Measurements from ENCODE around the gene L3MBTL4. TPM values are rescaled to one million over a fixed set of nuclear protein-coding genes. Genes with fewer than 3 reads are reported as not detected.
A peak's percentile ranks its signal among the peaks of the same experiment; 100 is the strongest.
"Not testable (repeated sequence)": the region's sequence is repeated elsewhere in the genome, so short reads cannot be mapped to it uniquely, and the experiment has no call there.

The L3MBTL4 gene
- polyA plus RNA-seq, 3 donors from 2014 or later = 3.9 to 6.7 (median 4.1) TPM

DNA sequence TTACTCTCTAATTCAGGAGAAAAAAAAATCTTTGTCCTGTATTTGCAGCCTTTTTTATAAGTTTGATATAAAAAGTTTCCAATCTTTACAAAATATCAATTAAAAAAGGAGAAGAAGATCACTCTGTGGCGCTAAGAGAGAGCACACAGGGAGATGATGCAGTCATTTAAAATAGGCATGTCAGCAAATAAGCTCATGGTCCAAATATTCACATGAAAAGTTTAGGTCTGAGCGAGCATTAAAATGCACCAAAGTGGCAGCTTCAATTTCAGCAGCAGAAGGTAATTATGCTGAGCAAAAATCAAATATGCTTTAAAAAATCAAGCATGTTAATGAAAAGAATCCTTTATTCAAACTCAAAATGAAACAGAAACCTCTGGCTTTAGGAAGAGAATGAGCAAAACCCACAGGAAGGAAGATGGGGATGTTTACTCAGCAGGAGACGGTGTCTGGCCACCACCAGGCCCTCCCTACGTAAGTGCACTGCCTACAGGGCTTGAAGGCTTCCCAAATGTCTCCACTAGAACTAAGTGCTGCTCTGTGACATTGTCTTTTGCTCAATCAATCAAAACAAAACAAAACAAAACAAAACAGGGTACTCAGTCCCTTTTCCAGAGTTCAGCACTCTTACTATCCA is 120.4 kb downstream of the L3MBTL4 start:
- H3K27ac Mint-ChIP-seq = peak overlapping the region; percentile 65 to 93 (median 87)

DNA sequence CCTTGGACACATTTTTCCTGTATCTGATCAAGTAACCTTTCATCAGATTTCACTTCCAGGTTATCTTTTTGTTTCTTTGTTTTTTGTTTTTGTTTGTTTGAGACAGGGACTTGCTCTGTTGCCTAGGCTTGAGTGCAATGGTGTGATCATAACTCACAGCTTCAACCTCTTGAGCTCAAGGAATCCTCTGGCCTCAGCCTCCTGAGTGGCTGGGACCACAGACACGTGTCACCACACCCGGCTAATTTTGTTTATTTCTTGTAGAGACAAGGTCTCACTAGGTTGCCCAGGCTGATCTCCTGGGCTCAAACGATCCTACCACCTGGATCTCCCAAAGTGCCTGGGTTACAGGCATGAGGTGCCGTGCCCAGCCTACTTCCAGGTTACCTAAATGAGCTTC is 124.9 kb downstream of the L3MBTL4 start:
- peak overlapping the region in 5 of 6 donors; percentile 50 to 75 (median 68) for H3K27ac Mint-ChIP-seq
- peaks cover 0 to 4% (median 0%) of the 10 kb centered on the region in 3 donors for H3K27me3 Mint-ChIP-seq (ENCODE audit: low read depth in 3 of 3)
- peaks cover 0 to 16% (median 5%) of the 10 kb centered on the region in 3 donors for H3K36me3 Mint-ChIP-seq
- peak in 2 of 3 donors; percentile 7 to 9 for DNase-seq
- peak overlapping the region in 1 of 5 donors; percentile 44 for H3K4me3 Mint-ChIP-seq
- H3K4me1 Mint-ChIP-seq = peaks cover 27 to 39% of the 10 kb centered on the region in 2 donors
- no peaks in the 10 kb centered on the region for H3K9me3 Mint-ChIP-seq

More for the DNA sequence above, 120.4 kb downstream of the L3MBTL4 start:
- peak; percentile 46 to 62 (median 62) for DNase-seq
- Mint-ChIP-seq H3K4me1 (peaks cover 32 to 38% of the 10 kb centered on the region in 2 donors), H3K4me3 (peak overlapping the region; percentile 34 to 80 (median 57)), H3K9me3 (no peaks in the 10 kb centered on the region), H3K36me3 (peaks cover 0 to 33% (median 6%) of the 10 kb centered on the region in 3 donors), H3K27me3 (ENCODE audit: low read depth in 3 of 3) (peaks cover 0 to 2% (median 0%) of the 10 kb centered on the region in 3 donors)

DNA sequence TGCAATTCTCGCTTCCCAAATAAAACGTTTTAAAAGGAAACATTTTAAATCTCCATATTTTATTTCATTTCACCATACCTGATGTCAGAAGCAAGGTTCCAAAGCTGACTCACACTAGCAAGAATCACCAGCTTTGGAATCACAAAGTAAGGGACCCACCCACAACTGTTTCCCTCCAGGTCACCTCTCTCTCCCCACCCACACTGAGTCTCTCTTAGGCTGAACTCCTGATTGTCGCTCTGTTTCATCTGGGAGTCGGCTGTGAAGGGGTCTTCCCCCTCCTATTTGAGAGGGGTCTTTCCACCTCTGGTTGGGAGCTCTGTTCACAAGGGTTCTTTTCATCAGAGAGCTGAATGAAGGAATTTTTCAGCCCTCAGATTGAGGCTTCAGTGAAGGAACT is 128.1 kb downstream of the L3MBTL4 start:
- no peak for DNase-seq
- H3K4me1 Mint-ChIP-seq = peaks cover 7 to 14% of the 10 kb centered on the region in 2 donors
- H3K9me3 Mint-ChIP-seq = no peaks in the 10 kb centered on the region
- no peak overlapping the region for H3K4me3 Mint-ChIP-seq
- H3K27me3 Mint-ChIP-seq (ENCODE audit: low read depth in 3 of 3) = peaks cover 0 to 3% (median 0%) of the 10 kb centered on the region in 3 donors
- H3K36me3 Mint-ChIP-seq = peaks cover 11 to 30% (median 17%) of the 10 kb centered on the region in 3 donors
- H3K27ac Mint-ChIP-seq = no peak overlapping the region

DNA sequence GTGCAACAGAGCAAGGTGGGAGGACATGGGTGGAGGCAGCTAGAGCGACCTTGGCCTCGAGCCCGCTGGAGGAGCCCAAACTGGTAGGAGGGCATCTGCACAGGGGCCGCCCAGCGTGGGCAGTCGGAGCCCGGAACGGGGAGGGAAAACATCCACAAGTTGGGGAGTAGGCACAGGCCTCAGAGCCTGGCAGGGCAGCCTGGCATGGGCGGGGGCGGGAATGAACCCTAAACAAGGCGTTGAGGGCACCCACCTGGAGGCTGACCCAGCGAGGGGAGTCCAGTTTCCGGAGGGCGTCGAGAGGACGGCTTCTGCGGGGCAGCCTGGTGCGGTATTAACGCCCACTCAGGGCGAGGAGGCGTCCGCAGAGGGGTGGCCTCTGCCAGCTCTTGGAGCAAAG is 129.9 kb downstream of the L3MBTL4 start:
- Mint-ChIP-seq H3K27ac (no peak overlapping the region), H3K4me1 (peaks cover 4 to 9% of the 10 kb centered on the region in 2 donors), H3K9me3 (no peaks in the 10 kb centered on the region), H3K36me3 (peaks cover 11 to 23% (median 17%) of the 10 kb centered on the region in 3 donors), H3K4me3 (no peak overlapping the region), H3K27me3 (ENCODE audit: low read depth in 3 of 3) (peaks cover 0 to 3% (median 0%) of the 10 kb centered on the region in 3 donors)
- DNase-seq = no peak

DNA sequence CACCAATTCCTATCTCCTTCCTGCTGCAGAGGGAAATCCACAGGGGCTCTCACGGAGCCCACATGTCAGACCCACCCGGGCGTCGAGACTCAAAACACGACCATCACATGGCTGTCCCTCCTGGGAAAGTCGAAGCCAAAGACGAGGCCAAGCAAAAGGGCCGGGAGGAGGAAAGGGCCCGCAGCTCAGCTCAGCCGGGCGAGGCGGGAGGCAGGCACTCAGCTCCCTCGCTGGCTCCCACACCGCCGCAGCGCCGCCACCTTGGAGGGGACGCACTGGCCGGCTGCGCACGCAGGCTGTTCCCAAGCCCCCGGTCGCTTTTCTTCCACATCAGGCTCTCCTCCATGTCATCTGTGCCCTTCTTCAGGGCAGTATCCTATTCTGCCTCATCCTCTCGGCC is 130.4 kb downstream of the L3MBTL4 start:
- peaks cover 11 to 23% (median 17%) of the 10 kb centered on the region in 3 donors for H3K36me3 Mint-ChIP-seq
- peaks cover 0 to 4% of the 10 kb centered on the region in 2 donors for H3K4me1 Mint-ChIP-seq
- H3K9me3 Mint-ChIP-seq = no peaks in the 10 kb centered on the region
- H3K27ac Mint-ChIP-seq = peak overlapping the region in 1 of 6 donors; percentile 57
- H3K4me3 Mint-ChIP-seq = no peak overlapping the region
- DNase-seq = no peak
- peaks cover 0 to 3% (median 0%) of the 10 kb centered on the region in 3 donors for H3K27me3 Mint-ChIP-seq (ENCODE audit: low read depth in 3 of 3)

DNA sequence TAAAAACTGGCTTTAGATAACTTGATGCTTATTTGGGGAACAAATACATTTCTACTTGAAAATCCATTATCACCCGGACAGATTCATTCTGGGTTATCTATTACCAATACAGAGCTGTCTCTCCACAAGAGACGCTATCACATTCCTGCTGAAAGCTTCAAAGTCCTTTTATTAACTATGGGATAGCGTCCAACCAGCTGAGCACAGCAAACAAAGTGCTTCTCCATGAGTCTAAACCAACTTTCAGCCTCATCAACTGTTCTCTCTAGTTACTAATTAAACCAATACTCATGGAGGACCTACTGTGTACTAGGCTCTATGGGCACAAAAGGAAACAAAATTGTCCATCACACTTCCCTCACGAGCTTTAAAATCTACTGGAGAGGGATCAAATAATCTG is 132.8 kb downstream of the L3MBTL4 start:
- Mint-ChIP-seq H3K9me3 (no peaks in the 10 kb centered on the region), H3K27ac (no peak overlapping the region), H3K36me3 (peaks cover 11 to 30% (median 23%) of the 10 kb centered on the region in 3 donors), H3K4me1 (no peaks in the 10 kb centered on the region), H3K27me3 (ENCODE audit: low read depth in 3 of 3) (peaks cover 0 to 2% (median 0%) of the 10 kb centered on the region in 3 donors), H3K4me3 (no peak overlapping the region)
- DNase-seq = no peak

DNA sequence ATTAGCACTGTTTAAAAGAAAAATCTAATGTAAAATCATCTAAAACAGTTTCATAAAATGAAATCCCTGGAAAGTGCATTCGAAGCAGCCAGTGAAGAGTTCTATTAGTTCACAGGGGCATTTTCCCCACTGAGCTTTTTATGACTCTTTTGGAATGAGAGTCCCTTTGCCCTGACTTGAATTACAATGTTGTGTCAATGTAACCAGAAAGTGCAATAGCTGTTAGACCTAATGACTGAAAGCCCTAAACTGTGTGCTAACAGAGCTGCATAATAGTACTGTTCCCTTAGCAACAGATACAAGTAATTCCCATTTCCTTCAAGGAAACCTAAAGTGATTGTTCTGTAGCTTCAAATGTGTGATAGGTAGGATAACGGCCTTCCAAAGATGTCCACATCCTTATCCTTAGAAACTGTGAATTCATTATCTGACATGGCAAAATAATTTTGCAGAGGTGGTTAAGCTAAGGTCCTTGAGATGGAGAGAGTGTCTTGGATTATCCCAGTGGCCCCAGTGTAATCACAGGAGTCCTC is 134.4 kb downstream of the L3MBTL4 start:
- H3K27me3 Mint-ChIP-seq (ENCODE audit: low read depth in 3 of 3) = peaks cover 1 to 2% (median 1%) of the 10 kb centered on the region in 3 donors
- peaks cover 12 to 39% (median 28%) of the 10 kb centered on the region in 3 donors for H3K36me3 Mint-ChIP-seq
- H3K27ac Mint-ChIP-seq = peak overlapping the region in 1 of 6 donors; percentile 24
- H3K9me3 Mint-ChIP-seq = no peaks in the 10 kb centered on the region
- no peak overlapping the region for H3K4me3 Mint-ChIP-seq
- H3K4me1 Mint-ChIP-seq = no peaks in the 10 kb centered on the region
- no peak for DNase-seq

DNA sequence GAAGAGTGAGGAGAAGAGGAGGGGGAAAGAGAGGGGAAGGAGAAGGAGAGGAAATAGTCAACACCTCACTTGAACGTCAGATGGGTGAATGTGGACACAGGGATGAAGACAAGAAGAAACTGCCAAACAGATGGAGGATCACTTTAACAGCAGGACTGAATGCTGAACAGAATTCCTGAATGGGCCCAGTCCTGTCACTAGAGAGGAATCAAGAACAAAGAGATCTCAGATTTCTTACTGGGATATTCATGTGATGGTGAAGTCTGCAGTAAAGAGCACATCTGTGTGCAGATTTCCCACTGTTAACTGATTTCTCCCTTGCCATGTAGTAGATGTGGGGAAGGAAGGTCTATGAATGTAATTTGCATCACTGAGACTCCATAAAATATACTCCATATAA is 135.4 kb downstream of the L3MBTL4 start:
- Mint-ChIP-seq H3K4me3 (no peak overlapping the region), H3K9me3 (no peaks in the 10 kb centered on the region), H3K27ac (no peak overlapping the region), H3K36me3 (peaks cover 20 to 41% (median 32%) of the 10 kb centered on the region in 3 donors), H3K27me3 (ENCODE audit: low read depth in 3 of 3) (peaks cover 1 to 3% (median 2%) of the 10 kb centered on the region in 3 donors), H3K4me1 (no peaks in the 10 kb centered on the region)
- no peak for DNase-seq

DNA sequence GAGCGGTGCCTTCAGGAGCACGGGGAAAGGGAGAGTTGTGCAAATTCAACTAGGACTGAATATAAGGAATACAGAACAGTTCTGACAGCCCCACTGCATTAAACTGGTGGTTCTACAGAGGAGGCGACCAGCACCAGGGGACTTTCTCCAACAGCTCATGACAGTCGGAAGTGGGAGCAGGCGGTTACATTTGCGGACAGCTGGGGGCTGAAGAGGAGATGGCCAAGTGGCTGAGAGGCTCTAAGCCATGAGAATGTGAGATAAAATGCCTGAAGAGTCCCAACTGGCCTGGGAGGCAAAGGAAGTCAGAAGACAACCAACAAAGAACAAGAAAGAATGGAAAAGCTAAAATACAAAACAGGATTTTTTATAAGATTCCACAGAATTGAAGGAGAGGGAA is 141.3 kb downstream of the L3MBTL4 start:
- Mint-ChIP-seq H3K9me3 (no peaks in the 10 kb centered on the region), H3K27ac (no peak overlapping the region), H3K27me3 (ENCODE audit: low read depth in 3 of 3) (peaks cover 8 to 18% (median 9%) of the 10 kb centered on the region in 3 donors), H3K36me3 (peaks cover 13 to 26% (median 16%) of the 10 kb centered on the region in 3 donors), H3K4me1 (peaks cover 34 to 35% of the 10 kb centered on the region in 2 donors), H3K4me3 (no peak overlapping the region)
- DNase-seq = no peak

DNA sequence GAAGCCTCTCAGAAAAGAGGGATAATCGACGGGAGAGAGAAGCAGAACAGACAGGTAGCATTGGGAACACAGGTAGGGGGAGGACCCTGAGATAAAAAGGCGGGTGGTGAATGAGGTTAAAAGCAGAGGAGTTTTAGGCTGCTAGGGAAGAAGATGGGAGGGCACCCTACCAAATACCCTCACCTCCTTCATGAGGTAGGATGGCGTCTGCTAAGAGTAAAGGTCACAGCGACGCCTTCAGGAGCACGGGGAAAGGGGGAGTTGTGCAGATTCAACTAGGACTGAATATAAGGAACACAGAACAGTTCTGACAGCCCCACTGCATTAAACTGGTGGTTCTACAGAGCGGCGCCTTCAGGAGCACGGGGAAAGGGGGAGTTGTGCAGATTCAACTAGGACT is 142.6 kb downstream of the L3MBTL4 start:
- H3K27ac Mint-ChIP-seq = peak overlapping the region in 2 of 6 donors; percentile 91 to 92
- H3K9me3 Mint-ChIP-seq, DNase-seq: not testable (repeated sequence)
- peak overlapping the region; percentile 2 to 93 (median 72) for H3K4me3 Mint-ChIP-seq
- H3K27me3 Mint-ChIP-seq (ENCODE audit: low read depth in 3 of 3) = peaks cover 8 to 18% (median 9%) of the 10 kb centered on the region in 3 donors
- peaks cover 34 to 37% of the 10 kb centered on the region in 2 donors for H3K4me1 Mint-ChIP-seq
- peaks cover 13 to 26% (median 16%) of the 10 kb centered on the region in 3 donors for H3K36me3 Mint-ChIP-seq

DNA sequence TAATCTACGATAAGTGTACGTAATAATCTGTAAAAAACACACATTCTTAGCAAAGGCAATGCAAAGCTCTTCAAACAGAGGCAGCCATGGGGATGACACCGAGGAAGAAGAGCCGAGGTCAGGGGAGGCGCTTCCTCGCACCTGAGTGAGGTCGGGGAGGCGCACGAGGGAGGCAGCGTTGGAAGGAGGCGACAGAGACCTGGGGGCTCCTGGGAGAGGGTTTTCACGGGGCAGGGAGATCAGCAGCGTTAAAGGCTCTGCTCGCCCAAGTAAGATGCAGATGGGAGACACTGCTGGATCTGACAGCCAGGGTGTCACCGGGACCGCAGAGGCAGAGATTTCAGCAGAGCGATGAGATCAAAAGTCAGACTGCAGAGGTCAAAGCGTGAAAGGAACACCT is 143.1 kb downstream of the L3MBTL4 start:
- Mint-ChIP-seq H3K9me3 (no peaks in the 10 kb centered on the region), H3K36me3 (peaks cover 13 to 26% (median 16%) of the 10 kb centered on the region in 3 donors), H3K4me3 (peak overlapping the region; percentile 2 to 93 (median 72)), H3K27ac (peak overlapping the region in 2 of 6 donors; percentile 91 to 92), H3K4me1 (peaks cover 34 to 38% of the 10 kb centered on the region in 2 donors), H3K27me3 (ENCODE audit: low read depth in 3 of 3) (peaks cover 8 to 18% (median 9%) of the 10 kb centered on the region in 3 donors)
- no peak for DNase-seq

DNA sequence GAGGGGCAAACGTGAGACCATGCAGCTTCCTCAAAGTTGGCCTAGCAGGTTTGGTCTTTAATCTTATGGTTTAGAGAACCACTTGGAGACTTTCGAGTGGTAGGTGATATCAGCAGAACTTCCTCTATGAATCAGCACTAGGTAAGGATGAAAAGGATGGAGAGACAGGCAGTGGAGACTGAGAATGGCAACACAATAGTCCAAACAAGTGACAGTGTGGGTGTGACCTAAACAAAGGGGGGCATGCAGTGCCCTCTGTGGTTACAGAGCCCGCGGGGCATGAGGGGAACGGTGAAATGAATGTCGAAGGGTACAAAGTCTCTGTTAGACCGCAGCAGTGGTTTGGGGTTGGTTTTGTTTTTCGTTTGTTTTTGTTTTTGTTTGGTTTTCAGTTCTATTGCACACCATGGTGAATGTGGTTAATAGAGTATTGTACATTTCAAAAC is 143.9 kb downstream of the L3MBTL4 start:
- peaks cover 12 to 21% (median 13%) of the 10 kb centered on the region in 3 donors for H3K36me3 Mint-ChIP-seq
- DNase-seq = peak; percentile 67 to 78 (median 70)
- H3K9me3 Mint-ChIP-seq = no peaks in the 10 kb centered on the region
- peak overlapping the region; percentile 72 to 93 (median 84) for H3K4me3 Mint-ChIP-seq
- H3K27ac Mint-ChIP-seq = peak overlapping the region; percentile 43 to 92 (median 86)
- H3K27me3 Mint-ChIP-seq (ENCODE audit: low read depth in 3 of 3) = peaks cover 8 to 18% (median 9%) of the 10 kb centered on the region in 3 donors
- H3K4me1 Mint-ChIP-seq = peaks cover 34 to 38% of the 10 kb centered on the region in 2 donors

DNA sequence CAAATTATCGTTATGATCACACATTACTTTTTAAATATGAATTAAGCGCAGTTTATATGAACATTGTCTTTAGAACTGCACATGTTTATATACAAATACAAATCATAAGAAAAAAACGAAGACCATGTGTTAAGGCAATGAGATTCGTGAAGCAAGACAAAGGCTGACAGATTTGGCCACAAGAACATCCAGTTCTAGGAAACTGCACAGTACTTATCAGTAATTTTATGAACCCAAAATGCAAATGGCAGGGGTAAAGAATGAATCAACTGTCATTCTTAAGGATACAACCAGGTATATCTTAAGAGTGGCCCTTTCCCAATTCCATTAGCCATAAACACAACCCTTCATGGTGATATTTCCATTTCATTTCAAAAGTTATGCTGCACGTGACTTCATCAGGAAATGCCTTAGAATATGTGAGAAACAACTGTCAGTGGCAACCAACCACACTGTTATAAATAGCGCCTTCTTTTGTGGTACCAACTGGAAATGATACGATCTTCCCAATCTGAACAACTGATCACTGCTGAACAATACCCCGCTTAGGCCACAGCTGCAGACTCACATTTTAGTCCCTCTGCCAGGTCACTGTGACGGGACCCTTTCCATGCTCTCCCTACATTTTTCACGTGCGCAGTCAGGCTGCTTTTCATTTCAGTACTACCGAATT is 144.9 kb downstream of the L3MBTL4 start:
- H3K9me3 Mint-ChIP-seq = no peaks in the 10 kb centered on the region
- peak overlapping the region; percentile 43 to 92 (median 86) for H3K27ac Mint-ChIP-seq
- peaks cover 5 to 13% (median 8%) of the 10 kb centered on the region in 3 donors for H3K36me3 Mint-ChIP-seq
- H3K4me1 Mint-ChIP-seq = peaks cover 34 to 38% of the 10 kb centered on the region in 2 donors
- DNase-seq = peak; percentile 60 to 74 (median 61)
- H3K27me3 Mint-ChIP-seq (ENCODE audit: low read depth in 3 of 3) = peaks cover 5 to 18% (median 8%) of the 10 kb centered on the region in 3 donors
- H3K4me3 Mint-ChIP-seq = peak overlapping the region; percentile 72 to 93 (median 84)

Measured in immature natural killer cell (primary cell).